GDM1 (cell line): ENCODE results near the gene ATP1A4.
A peak's percentile ranks its signal among the peaks of the same experiment; 100 is the strongest.
"Not testable (repeated sequence)": the region's sequence is repeated elsewhere in the genome, so short reads cannot be mapped to it uniquely, and the experiment has no call there.

Source experiments
- DNase-seq: peaks from one replicate; lab custom pipeline; 2025; lab: John Stamatoyannopoulos, UW

The ATP1A4 gene

DNA sequence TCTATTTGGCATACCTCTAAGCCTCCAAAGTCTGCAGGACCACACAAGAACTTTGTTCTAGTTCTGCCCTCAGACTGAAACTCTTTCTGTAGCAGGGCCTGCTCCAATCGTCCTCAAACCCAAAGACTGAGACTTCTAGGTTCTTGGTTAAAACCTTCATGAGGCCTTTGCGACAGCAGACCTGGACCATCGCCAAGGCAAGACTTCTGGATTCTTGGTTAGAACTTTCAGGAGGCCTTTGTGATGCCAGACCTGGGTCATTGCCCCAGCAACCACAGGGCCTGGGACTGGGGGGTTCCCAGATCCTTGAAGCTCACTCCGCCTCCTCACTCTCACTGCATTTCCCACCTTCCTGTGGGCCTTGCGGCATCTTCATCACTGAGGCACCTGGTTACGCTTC lies at the start of gene ATP1A4:
Gene ATP1A4, plus strand, starts transcription at position 301 of the 400 bp plus-strand sequence. CDS start 438 bp downstream, outside the sequence.
- no peak for DNase-seq

DNA sequence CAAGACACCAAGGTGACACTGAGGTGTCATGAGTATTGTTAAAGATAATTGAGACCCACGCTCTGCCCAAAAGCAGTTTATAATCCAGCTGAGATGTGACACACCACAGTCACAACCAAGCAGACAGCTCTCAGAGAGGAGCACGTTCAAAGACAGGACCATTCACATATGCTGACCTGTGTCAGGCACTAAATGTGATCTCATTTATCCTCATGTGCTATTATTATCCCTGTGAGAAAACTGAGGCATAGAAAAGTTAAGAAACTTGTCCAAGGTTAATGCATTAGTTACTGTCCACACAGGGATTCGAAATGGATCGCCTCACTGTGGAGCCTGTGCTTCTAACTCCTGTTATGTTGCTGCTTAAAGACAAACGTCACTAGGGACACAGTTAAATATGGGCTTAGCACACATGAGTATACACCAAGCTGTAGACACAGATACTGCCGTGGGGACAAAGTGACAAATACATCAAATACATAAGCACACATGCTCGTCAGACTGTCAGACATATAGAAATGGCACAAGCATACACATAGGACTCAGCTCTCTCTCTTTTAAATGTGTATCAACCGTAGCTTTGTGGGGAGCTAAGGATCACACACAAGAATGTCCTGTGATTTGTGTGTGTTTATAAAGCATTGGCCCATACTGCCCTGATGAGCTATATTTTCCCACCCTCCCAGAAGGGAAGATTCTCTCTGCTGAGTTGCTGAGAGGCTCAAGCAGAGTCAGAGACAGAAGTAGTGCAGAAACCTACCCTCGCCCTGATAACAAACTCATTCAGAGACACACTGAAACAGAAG lies 49.5 kb upstream of the ATP1A4 start:
- DNase-seq: no peak

DNA sequence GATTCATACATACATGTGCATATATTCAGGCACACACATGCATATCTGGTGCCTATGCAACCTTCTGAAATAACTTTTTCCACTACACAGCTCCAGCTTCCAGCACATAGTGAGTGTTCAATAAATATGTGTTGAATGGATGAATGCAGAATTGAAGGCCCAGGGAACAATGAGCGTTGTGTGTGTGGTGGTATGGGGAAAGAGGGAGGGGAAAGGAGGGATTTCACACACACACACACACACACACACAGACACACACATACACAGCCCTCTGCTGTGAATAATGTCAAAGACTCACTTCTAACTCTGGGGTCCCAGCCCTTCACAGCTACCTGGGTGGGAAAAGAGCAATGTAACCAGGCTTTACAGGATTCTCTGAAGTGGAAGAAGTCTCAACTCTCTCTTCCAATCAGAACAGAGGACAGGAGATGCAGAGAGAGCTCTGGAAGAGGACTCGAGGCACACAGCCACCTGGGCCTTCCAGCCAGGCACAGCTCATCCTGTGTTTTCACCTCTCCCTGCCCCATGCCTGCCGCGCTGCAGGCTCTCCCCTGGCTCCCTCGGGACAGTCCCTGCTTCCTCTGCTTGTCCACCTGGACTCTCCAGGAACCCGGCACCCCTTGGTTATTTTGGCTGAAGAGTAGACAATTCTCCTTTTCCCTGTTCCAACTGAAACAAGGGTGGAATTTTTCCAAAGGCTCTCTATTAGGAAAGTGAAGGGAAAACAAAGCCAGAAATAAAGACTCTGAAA lies 47.6 kb upstream of the ATP1A4 start:
- no peak for DNase-seq

DNA sequence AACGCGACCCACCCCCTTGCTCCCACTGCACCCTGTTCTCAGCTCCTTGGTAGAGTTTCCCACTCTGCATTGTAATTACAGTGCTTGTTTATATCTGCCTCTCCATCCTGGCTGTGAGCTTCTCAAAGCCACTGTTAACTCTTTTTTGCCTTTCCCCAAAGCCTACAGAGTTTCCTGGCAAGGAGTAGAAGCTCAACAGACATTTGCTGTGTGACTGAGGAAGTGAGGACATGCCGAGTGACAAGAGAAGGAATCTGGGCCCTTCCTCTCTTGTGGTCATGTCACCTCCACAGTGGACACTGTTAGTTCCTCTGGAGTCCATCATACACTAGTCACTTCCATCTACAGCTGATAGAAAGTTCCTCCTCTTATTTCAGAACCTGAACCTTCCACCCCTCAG lies 46.9 kb upstream of the ATP1A4 start:
- DNase-seq: peak; percentile 1

DNA sequence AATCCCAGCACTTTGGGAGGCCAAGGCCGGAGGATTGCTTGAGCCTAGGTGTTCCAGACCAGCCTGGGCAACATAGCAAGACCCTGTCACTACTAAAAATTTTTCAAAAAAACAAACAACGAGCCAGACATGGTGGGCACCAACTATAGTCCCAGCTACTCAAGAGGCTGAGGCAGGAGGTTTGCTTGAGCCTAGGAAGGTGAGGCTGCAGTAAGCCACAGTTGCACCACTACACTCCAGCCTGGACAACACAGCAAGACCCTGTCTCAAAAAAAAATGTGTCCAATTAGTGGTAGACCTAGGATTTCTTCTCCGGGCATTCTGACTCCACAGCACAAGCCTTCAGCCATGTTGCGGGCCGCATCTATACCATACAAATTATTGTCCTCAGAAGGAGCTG lies 46.2 kb upstream of the ATP1A4 start:
- DNase-seq: no peak

DNA sequence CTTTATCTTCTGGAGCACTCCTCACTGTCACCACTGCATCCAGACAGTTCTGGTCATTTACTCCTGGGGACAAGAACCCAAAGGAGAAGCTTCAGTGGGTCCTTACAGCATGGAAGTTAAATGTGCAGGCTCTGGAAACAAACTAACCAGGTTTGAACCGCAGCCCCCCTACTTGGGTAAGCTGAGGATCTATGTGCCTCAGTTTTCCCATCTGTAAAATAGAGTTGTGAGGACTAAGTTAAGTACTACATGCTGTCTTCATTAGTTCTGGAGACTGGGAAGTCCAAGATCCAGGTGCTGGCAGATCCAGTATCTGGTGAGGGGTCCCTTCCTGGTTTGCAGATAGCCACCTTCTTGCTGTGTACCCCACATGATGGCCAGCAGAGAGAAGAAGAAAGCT lies 43.9 kb upstream of the ATP1A4 start:
- no peak for DNase-seq

DNA sequence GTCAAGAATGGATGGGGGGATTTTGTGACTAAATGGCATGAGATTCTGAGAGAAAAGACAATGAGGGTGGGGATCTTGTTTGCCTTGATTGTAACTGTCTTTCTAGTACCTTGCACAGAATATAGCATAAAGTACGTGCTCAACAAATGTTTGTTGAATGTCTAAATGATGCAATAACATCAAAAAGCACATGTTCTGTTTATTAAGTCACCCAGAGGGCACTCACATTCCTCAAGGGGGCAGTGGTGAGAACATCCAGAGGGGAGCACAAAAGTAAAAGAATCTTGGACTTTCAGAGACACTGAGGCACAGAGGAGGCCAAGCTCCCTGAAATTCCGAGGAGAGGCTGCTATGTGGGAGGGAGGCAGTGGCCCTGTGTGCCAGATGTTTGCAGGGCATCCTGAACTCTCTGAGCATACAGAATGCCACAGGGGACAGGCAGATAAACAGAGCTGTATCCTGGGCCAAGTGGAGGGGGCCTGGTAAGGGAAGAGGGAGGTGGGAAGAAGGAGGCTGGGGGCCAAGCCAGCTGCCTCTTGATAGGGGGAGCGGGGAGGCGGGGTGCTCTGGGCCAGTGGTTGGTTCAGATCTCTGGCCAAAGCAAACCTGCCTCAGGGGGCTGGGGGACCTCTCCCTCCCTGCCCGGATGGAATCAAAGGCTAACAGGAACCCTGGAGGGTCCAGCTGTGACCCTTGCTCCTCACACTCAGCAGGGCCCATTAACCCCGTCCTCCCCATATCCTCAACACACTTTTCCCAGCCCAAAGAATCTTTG lies 42.3 kb upstream of the ATP1A4 start:
- DNase-seq: peak; percentile 1

DNA sequence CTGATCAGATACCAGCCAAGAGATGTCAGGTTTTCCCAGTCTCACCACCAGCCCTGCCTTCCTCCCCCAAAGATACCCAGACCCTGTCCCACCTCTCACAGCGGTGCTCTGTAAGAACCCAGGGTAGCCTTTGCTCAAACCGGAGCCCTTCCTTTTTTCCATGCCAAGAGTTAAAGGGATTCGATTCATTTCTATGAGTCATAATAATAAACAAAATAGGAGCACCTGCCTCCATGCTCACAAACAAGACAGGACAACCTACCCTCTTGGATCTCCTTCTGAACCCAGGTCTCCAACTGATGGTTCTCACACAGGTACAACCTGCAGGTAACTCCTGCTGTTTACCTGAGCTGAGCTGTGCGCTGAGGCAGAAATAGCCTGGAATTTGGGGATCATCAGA lies 41.7 kb upstream of the ATP1A4 start:
- DNase-seq: no peak

DNA sequence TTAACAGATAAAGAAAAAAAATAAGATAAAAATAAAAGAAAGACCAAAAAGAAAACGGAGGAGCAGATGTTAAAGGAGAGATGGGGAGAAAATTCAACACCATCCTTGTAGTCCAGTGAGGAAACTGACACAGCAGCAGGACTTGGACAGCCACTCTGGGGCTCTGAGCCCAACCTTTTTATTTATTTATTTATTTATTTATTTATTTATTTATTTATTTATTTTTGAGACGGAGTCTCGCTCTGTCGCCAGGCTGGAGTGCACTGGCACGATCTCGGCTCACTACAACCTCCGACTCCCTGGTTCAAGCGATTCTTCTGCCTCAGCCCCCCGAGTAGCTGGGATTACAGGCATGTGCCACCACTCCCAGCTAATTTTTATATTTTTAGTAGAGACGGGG lies 39.9 kb upstream of the ATP1A4 start:
- not testable (repeated sequence) for DNase-seq

DNA sequence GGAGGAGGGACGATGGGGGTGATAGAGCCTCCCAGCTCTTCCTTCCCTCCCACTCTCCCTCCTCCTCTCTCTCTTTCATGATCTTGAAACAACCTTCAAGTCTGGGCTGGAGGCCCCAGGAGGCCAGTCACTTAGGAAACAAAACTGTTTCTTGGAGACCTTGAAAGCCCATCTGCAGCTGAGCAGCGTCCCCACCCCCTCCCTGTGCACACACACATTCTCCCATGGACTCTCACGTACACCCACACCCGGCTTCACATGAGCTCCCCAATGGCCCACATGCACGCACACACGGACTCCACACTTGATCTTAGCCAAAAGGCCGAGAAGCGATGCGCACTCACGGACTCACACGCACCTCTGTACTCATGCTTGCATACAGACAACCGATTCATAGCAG lies 39.0 kb upstream of the ATP1A4 start:
- DNase-seq: no peak

DNA sequence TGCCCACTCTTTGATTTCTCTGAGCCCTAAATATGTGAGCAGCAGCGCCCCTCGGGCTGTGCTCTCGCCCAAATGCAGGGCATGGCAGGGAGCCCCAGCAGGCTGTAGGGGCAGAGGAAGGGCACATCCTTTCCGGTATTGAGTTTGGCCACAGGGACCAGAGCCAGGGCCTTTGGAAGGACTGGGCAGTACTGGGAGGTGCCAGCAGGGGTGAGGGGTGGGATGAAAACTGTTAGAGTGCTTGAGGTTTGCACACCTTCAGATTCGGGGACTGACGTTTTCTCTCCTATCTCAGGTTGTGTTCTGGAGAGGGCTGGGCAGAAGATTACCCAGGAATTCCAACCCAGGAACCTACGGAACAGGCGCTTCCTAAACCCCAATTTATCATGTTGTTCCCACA lies 38.0 kb upstream of the ATP1A4 start:
- DNase-seq: no peak

DNA sequence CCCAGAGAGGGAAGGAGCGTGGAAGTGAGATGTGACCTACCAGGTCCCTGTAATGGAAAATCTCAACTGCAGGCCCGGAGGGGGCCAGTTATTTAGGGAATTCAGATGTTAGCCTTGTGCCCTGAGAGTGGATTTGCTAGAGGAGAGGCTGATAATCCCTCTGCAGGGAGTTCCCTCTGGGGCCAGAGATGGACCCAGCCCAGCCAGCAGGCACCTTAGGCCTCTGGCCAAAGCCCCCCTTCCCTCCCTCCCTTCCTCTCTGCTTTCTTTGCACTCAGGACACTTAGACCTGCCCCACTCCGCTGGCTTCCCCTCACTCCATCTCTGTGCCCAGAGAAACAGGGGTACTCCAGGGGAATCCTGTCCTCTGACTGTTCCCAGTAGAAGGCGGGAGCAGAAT lies 37.3 kb upstream of the ATP1A4 start:
- no peak for DNase-seq

DNA sequence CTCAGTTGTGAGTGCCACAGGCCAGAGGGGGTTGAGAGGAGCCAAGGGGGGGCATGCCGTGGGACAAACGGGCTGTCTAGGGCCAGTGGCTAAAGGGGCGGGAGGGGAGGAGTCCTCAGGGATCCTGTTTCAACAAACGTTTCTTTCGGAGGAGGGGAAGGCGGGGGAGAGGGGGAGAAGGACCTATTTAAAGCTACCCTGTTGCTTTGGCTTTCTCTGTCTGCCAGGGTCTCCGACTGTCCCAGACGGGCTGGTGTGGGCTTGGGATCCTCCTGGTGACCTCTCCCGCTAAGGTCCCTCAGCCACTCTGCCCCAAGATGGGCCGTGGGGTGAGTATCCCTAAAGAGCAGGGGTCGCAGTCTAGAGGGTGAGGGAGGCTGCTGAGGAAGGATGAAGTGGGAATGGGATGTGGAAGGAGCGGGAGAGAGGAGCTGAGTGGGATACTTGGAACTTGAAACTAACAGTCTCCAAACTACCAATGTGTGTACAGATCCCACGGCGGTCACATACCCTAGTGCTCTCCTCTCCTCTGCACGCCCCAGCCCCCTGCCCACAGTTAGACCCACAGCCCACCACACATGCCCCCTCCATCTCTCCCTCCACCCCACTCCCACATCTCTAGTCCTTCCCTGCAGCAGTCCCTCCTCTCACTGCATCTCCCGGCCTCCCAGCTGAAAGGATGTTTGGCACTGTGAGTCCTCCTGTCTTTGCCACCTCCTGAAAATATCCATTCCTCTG lies 35.7 kb upstream of the ATP1A4 start, which contains the start of gene ATP1A2:
Gene ATP1A2, plus strand, starts transcription at position 215 of the 738 bp plus-strand sequence. Its CDS starts 103 bp downstream, at position 318.
- no peak for DNase-seq

DNA sequence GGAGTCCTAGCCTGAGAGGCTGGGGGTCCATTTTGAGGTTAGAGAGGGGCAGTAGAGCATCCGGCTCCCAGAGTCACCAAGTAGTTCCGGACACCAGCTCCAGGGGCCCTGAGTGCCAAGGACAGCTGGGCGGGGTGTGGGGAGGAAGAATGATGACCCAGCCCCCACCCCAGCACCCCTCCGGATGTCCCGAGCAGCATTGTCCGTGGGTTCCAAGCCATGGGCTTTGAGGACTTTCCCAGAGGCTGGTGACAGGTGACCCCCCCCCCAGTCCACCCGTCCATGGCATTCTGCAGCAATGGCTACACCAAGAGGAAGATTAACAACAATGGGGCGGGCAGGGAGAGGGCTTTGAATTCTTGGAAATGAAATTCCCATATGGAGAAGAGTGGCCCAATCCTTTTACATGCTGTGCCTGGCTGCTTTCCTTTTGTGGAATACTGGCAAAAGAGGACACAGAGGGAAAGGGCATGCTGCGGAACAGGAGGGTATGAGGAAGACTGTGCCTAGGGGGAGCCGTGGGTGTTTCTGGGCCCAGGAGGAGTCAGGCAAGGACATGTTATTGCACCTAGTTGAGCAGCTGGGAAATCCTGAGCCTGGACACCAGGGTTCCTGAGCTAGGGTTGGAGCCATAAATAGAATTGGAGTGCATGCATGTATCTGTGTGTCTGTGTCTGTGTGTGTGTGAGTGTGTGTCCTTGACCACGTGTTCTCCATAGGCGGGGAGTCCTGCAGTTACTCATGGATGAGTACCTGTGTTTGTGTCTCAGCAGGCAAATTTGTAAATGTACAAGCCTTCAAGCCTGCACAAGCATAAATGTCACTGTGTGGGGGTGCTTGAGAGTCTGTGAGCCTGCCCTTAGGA lies 34.9 kb upstream of the ATP1A4 start:
- DNase-seq: no peak

DNA sequence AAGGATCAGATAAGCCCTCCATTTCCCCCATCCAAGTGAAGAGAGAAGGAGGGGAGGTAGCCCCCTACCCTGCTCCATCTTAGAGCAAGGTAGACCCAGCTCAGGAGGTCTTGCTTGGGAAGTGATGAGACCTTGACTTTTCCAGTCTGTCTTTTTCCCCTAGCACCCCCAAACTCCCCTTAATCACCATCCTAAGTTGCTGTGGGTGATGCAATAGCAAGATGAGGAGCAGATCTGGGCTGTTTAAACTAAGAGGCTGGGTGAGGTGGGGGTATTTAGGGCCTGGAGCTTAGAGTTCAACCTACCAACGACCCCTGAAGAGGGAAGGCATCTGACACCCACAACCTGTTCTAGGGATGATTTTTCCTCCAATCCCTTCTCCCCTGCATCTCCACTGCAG lies 34.1 kb upstream of the ATP1A4 start:
- DNase-seq: no peak

DNA sequence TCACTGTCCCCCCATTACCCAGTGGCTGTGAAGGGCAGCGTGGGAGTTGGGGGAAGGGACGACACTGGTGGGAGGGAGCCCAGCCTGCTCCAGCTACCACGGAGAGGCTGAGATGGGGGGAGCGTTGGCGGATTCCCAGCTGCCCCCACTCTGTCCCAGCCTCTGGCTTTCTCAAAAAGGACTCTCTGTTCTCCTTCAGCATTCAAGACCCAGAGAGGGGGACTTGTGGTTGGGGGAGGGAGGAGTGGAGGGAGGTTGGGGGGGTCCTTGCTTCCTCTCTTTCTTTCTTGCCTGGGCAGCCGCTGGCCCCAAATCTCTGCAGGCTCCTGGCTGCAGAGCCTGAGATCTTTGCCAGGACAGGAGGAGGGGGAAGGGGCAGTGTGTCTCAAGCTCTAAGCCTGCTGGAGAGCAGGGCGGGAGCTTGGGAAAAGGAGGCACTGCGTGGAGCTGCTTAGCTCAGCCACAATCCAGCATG lies 33.7 kb upstream of the ATP1A4 start:
- DNase-seq: no peak

DNA sequence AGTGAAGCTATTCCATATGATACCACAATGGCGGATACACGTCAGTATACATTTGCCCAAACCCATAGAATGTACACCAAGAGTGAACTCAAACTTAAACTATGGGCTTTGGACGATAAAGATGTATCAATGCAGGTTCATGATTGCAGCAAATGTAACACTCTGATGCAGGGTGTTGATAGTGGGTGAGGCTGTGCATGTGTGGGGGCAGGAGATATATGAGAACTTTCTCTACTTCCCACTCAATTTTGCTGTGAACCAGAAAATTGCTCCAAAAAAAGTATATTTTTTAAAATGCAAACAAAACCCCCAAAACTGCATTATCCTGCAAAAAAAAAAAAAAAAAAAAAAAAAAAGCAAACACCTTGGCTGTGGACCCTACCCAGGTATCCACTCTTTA lies 32.5 kb upstream of the ATP1A4 start:
- no peak for DNase-seq

DNA sequence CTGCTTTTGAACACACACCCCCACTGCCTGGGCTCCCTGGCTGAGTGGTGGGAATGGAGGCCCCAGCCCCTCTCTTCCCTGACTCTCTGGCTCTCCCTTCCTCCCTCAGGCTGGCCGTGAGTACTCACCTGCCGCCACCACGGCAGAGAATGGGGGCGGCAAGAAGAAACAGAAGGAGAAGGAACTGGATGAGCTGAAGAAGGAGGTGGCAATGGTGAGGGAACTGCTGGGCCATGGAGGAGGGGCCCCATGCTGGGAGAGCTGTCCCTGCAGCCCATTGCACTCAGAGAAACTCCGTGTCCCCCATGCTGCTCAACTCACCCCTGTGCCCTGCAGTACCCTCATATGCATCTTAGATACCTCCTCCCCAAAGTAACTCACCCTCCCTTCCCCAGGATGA lies 30.6 kb upstream of the ATP1A4 start:
- DNase-seq: no peak

DNA sequence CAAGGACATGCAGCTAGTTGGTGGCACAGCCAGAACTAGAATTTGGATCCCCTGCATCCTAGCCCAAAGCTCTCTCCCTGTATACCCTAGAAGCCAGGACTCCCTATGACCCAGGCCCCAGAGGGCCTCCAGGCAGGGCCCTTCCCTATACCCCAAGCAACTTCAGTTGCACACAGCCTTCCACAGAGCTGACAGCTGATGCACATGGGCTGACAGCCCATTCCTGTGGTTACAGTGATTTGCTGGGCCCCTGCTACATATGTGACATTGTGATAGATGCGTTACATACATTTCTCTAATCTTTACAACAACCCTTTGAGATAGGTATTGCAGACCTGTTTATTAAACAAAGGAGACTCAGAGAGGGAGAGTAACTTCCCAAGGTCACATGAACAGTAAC lies 30.0 kb upstream of the ATP1A4 start:
- DNase-seq: no peak

DNA sequence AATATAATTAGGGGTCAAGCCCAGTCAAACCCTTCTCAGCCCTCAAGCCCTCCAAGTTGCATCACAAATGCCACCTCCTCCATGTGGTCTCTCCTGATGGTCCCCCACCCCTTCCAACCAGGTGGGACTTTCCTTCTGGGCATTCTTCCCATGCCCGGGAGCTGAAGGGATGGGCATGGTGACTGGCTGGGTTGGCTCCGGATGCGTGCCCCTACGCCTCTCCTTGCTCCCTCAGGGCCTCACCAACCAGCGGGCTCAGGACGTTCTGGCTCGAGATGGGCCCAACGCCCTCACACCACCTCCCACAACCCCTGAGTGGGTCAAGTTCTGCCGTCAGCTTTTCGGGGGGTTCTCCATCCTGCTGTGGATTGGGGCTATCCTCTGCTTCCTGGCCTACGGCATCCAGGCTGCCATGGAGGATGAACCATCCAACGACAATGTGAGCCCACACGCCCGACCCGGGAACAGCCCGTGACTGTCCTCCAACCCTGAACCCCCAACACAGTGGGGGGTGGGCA lies 28.4 kb upstream of the ATP1A4 start:
- no peak for DNase-seq

DNA sequence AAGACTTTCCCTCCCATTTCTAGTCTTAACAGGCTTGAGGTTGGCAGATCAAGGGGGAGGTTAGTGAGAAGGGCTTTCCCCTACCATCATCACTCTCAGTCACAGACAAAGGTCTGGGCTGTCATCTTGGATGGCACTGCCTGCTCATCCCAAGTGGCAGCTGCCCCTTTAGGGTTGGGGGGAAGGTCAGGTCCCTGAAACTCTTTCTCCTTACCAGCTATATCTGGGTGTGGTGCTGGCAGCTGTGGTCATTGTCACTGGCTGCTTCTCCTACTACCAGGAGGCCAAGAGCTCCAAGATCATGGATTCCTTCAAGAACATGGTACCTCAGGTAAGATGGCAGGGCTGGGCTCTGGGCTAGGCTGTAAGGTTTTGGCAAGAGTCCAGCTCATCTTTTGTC lies 27.7 kb upstream of the ATP1A4 start:
- DNase-seq: no peak
